Posterior cingulate gyrus (tissue), 11 donors: ENCODE data around the gene PIK3AP1.
"Not testable (repeated sequence)": the region's sequence is repeated elsewhere in the genome, so short reads cannot be mapped to it uniquely, and the experiment has no call there.

Experiments used
- DNase-seq, 10 donors: peaks; one replicate each; pipeline versions ENCODE4 v3.0.0 to v3.0.0-alpha.2; 2020 to 2021; ENCODE audit warnings: mixed read lengths in 3 of 10
- intact Hi-C: fragments of 100-400 bp; cut with DNase I; formaldehyde crosslinking; loops from one replicate; pipeline ENCODE4 v1.15.1; 2023

PIK3AP1 gene

GRCh38 chr10:96588060-96588554 is 132.2 kb downstream of the PIK3AP1 start:
- intact Hi-C loops: loop anchor here (5.0 to 10.0 kb wide), 2 partner anchors 76 to 213 kb away; partner anchors contain the start of gene TLL2
- no peak for DNase-seq

- DNase-seq: peak in 5 of 10 donors; percentile 18 to 84 (median 25)
- intact Hi-C loops: loop anchor here (2.0 to 10.0 kb wide), 3 partner anchors 75 to 245 kb away; partner anchors contain the start of genes LCOR and TLL2
These were observed 132.9 kb downstream of the PIK3AP1 start for GRCh38 chr10:96587264-96588059.

- DNase-seq: peak; percentile 82 to 98 (median 90)
- intact Hi-C loops: loop anchor here (2.0 to 10.0 kb wide), 3 partner anchors 74 to 246 kb away; partner anchors contain the start of genes LCOR and TLL2
These were observed 133.7 kb downstream of the PIK3AP1 start, which contains the start of gene TM9SF3 for GRCh38 chr10:96586419-96587263. TM9SF3 (minus strand) TSS chr10:96587012; CDS start chr10:96586835, 177 bp downstream.

GRCh38 chr10:96585736-96586418 is 134.4 kb downstream of the PIK3AP1 start:
- no peak for DNase-seq
- intact Hi-C loops: loop anchor here (2.0 to 10.0 kb wide), 3 partner anchors 74 to 247 kb away; partner anchors contain the start of genes LCOR and TLL2

GRCh38 chr10:96584474-96584873 is 135.8 kb downstream of the PIK3AP1 start:
- DNase-seq: no peak
- intact Hi-C loops: loop anchor here (10.0 kb wide), 1 partner anchor 210 kb away; no protein-coding TSS in a partner anchor

GRCh38 chr10:96584035-96584434 is 136.3 kb downstream of the PIK3AP1 start:
- DNase-seq: no peak
- intact Hi-C loops: loop anchor here (10.0 kb wide), 1 partner anchor 209 kb away; no protein-coding TSS in a partner anchor

GRCh38 chr10:96579133-96579532 is 141.2 kb downstream of the PIK3AP1 start:
- intact Hi-C loops: no loop called here
- DNase-seq: no peak

GRCh38 chr10:96578633-96579032 is 141.7 kb downstream of the PIK3AP1 start:
- peak in 1 of 10 donors; percentile 14 for DNase-seq
- intact Hi-C loops: no loop called here

GRCh38 chr10:96578022-96578421 is 142.3 kb downstream of the PIK3AP1 start:
- no peak for DNase-seq
- intact Hi-C loops: no loop called here

- intact Hi-C loops: no loop called here
- no peak for DNase-seq
These were observed 143.2 kb downstream of the PIK3AP1 start for GRCh38 chr10:96577069-96577468.

- no peak for DNase-seq
- intact Hi-C loops: no loop called here
These were observed 143.9 kb downstream of the PIK3AP1 start for GRCh38 chr10:96576277-96576980.

- intact Hi-C loops, DNase-seq: not testable (repeated sequence)
These were observed 145.8 kb downstream of the PIK3AP1 start for GRCh38 chr10:96574564-96574963.

GRCh38 chr10:96573036-96573435 is 147.3 kb downstream of the PIK3AP1 start:
- DNase-seq: no peak
- intact Hi-C loops: no loop called here

GRCh38 chr10:96570983-96571964 is 149.0 kb downstream of the PIK3AP1 start:
- intact Hi-C loops: no loop called here

GRCh38 chr10:96570511-96570910 is 149.8 kb downstream of the PIK3AP1 start:
- DNase-seq: peak in 1 of 10 donors; percentile 42
- intact Hi-C loops: no loop called here

More at GRCh38 chr10:96570983-96571964, 149.0 kb downstream of the PIK3AP1 start:
- no peak for DNase-seq

GRCh38 chr10:96568402-96568801 is 151.9 kb downstream of the PIK3AP1 start:
- DNase-seq: no peak
- intact Hi-C loops: no loop called here

- intact Hi-C loops: no loop called here
- no peak for DNase-seq
These were observed 154.5 kb downstream of the PIK3AP1 start for GRCh38 chr10:96565774-96566173.
